Myocyte (in vitro differentiated cells): Measurements from ENCODE around the gene BMAL1. TPM values are rescaled to one million over a fixed set of nuclear protein-coding genes. Genes with fewer than 3 reads are reported as not detected.
"Not testable (repeated sequence)": the region's sequence is repeated elsewhere in the genome, so short reads cannot be mapped to it uniquely, and the experiment has no call there.

Source experiments
- DNase-seq: peaks from one replicate; pipeline ENCODE4 v3.0.0-alpha.2; 2012; ENCODE audit warnings: low read depth
- polyA plus RNA-seq: library from polyadenylated mRNA; unstranded; fragments of >200 nt; gene quantifications from one replicate; pipeline ENCODE4 v1.2.1, GENCODE V29; 2012; ENCODE audit warnings: missing spikeins
- total RNA-seq: library from RNA; depleted of rRNA; stranded (reverse); fragments of >200 nt; gene quantifications from 2 replicates; pipeline ENCODE4 v1.2.3, GENCODE V29; 2014

Gene BMAL1
- 10.5 and 14.4 TPM in 2 replicates for total RNA-seq
- polyA plus RNA-seq: 13.0 TPM

DNA sequence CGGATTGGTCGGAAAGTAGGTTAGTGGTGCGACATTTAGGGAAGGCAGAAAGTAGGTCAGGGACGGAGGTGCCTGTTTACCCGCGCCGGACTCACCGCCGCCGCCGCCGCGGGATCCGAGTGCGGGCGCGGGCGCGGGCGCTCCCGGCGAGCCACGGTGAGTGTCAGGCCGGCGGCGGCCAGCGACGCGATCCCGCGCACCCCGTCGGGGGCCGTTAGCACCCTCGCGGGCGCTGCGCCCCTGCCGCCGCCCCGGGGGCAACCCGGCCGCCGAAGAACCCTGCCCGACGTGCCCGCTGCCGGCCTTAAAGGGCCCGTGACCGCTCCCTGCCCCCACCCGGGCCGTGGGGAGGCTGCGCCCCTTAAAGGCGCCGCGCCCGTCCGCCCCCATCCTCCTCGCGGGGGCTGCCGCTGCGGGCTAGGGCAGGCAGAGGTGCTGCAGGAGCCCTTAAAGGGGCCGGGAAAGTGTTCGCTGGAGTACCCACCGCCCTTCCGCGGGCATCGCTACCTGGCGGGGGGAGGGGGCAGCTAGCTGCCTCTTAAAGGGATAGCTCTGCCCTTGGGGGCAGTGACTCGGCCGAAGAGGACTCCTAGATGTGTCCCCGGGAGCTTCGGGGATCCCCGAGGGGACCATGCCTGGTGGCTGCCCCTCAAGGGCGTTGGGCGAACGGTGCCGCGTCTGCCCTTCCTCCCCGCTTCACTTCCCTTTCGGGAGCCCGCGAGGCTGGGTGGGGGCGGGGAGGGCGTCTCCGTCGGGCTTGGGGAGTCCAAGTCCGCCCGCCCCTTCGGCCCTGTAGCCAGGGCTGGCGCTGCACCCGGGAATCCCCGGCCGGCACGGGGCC lies at the start of gene BMAL1:
BMAL1 (plus strand) TSS at position 23 of the 841 bp plus-strand sequence. CDS start 76,519 bp downstream, outside the sequence.
- DNase-seq: peak; percentile 45

DNA sequence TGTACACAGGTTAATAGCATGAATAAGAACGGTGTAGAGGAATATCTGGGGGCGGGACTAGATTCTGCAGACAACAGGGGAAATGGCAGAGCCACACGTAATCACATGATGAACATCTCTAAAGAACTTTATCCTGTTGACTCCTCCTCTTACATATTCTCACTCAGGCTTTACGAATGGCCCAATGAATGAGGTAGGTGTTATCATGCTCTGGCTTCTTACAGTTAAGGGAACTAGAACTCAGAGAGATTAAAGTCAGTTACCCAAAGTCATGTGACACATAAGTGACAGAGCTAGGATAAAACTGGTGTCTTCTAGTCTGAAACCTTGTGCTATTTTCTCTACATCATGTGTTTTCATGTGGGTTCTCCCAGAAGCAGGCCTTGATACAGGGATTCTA lies 49.0 kb upstream of the BMAL1 start:
- DNase-seq: no peak

DNA sequence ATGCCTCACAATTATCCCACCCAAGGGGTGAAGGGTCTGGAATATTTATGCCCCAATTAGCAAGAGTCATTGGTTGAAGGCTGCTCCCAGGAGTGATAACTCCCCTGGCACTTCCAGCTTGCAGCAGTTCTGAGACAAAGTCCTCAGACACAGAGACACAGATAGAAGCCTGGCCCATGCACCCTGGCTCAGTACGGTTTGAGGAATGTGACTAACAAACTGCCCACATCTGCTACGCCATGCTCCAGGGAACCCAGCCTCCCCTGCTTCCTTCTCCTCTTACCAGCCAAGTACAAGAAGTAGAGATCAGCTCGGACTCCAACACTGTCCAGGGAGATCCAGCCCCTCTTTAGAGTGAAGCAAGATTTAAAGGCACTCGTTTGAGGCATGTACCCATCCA lies 48.5 kb upstream of the BMAL1 start:
- DNase-seq: peak; percentile 66

DNA sequence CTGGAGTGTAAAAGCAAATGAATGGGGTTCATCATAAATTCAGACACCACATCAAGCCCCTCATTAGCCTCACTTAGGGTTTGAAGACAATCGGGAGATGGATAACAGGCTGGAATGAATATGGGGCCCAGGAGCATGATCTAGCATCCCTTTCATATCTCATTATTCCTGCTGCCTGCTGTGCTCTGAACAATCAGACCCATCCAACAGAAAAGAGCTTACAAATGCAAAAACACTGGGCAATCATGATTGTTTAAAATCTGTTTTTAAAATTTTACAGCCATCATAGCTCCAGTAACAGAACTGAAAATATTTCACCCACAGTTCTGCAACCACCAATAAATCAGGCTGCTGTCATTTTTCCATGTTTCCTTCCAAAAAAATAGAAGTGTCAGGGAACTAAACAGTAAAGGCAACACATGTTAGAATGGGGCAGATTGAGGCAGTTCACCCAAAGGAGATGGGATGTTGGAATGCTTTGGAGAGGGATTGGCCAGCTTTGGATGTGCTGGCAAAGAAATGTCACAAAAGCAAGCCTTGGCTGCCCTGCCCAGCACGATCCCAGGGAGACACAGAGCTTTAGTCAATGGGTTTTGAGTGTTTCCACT lies 47.8 kb upstream of the BMAL1 start:
- DNase-seq: peak; percentile 40

GRCh38 chr11:13233173-13233745 lies 44.3 kb upstream of the BMAL1 start:
- no peak for DNase-seq

GRCh38 chr11:13235895-13236294 lies 41.7 kb upstream of the BMAL1 start:
- no peak for DNase-seq

- no peak for DNase-seq
Measured at GRCh38 chr11:13236626-13237025, 41.0 kb upstream of the BMAL1 start.

DNA sequence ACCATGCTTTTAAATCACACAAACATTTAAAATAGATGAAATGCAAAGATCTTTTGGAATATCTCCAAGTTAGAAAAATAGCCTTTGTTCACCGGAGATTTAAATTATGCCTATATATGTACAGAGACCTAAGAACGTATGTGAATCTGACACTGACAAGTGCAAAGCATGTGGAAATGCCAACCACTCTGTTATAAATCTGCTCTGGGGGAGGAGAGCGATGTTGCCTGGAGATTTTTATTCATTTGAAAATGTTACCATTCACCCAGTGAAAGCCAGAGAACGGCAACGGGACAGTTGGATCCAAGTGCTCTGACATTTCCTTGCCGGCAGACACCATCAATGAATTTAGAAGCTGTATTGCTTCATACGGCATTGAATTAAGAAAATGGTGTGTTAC lies 39.8 kb upstream of the BMAL1 start:
- no peak for DNase-seq

- DNase-seq: peak; percentile 65
Measured at GRCh38 chr11:13238879-13239514, 38.6 kb upstream of the BMAL1 start.

DNA sequence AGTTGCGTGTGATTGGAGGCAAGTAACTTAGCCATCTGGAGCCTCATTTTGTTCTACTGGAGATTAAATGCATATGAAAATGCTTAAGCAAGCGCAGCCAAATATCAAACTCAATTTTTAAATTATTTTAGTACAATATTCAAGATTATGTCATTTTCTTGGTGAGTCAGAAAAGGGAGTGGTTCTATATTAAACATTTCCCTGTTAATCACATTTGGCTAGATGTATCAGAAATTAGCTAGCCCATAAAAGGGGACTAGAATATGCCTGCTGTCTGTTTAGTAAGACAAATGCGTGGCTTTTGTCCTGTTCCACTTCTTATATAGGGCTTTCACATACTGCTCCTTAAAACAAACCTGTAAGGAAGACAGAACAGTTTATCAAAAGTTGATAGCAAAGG lies 35.0 kb upstream of the BMAL1 start:
- no peak for DNase-seq

DNA sequence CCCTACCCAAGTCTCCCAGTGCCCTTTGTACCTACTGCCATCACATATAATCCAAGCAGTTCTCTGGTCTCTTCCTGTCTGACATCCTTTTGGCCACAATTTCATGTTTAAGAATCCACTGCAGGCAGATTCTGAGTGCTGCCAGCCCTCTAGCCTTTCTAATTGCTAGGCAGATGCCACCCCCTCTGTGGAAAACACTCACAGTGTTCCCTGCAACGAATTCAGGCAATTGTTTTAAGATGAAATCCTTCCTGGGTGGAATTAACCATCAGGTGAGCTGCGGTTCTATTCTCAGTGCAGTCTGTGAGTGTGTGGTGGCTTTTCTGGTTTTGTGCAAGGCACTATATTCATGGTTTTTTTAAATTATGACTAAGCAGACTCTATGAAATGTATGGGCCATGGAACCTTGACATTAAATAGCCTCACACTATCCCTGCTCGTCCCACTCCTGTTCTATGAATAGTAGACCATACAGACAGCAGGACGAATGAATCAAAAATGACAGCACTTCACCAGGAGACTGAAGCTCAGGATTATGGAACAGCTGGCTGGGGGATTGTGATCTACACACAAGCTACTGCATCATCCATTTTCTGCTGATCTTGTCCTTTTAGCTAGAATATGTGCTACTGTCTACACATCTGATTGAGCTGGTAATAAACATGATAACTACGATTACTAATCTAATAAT lies 29.8 kb upstream of the BMAL1 start:
- DNase-seq: peak; percentile 58

GRCh38 chr11:13249177-13249576 lies 28.4 kb upstream of the BMAL1 start:
- DNase-seq: no peak

DNA sequence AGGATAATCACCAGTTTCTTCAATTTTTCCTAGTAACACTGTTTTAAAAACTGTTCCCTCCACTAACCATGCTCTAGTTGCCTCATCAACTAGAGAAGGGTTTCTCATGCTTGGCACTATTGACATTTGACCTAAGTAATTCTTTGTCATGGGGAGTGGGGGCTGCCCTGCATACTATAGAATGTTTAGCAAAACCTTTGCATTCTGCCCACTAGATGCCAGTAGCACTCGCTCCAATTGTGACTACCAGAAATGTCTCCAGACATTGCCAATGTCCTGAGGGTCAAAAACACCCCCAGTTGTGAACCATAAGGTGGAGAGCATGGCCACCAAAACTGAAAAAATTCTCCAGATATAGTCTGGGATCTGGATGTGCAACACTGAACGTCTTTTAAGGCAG lies 27.6 kb upstream of the BMAL1 start:
- no peak for DNase-seq

DNA sequence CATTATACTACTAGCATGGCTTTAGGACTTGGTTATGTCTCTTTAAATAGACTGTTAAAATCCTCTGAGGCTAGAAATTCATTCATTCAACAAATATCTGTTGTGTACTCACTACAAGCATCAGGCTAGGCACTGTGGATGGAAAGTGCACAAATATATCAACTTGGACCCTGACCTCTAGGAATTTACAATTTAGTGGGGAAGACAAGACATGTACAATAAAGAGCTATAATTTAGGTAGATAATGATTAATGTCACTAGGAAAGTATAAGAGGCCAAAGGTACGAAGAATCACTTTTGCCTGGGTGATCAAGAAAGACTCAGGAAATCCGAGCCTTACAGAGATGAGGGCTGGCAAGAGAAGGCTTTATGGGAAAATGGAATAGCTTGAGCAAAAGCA lies 25.6 kb upstream of the BMAL1 start:
- no peak for DNase-seq

GRCh38 chr11:13252438-13252837 lies 25.2 kb upstream of the BMAL1 start:
- DNase-seq: no peak

GRCh38 chr11:13256216-13256615 lies 21.4 kb upstream of the BMAL1 start:
- DNase-seq: no peak

GRCh38 chr11:13258061-13258460 lies 19.5 kb upstream of the BMAL1 start:
- DNase-seq: not testable (repeated sequence)

DNA sequence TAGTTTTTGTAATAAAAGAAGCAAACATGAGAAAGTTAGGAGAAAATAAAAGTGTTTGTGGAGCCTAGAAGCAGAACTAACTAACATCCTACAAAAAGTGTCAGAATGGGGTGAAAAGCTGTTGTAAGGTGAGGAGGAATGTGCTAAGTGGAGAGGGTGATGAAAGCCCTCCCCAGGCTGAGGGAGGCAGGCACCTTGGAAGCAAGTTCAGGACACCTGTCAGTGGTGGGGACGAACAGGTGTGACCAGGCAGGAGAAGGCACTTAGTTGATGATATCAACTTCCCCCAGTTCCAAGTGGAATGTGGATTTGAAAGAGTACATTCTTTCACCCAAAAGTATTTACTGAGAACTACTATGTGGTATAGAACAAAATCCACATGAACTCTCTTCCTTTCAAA lies 18.7 kb upstream of the BMAL1 start:
- DNase-seq: no peak

GRCh38 chr11:13259374-13259773 lies 18.2 kb upstream of the BMAL1 start:
- no peak for DNase-seq

GRCh38 chr11:13260201-13260962 lies 17.2 kb upstream of the BMAL1 start:
- no peak for DNase-seq
